Stimulated activated CD4-positive, alpha-beta T cell treated with anti-CD3 and anti-CD28 coated beads, Interleukin-15, amount 100 ng/mL, for 48 hours (primary cell): ENCODE results near the gene TARBP2.
"Not testable (repeated sequence)": the region's sequence is repeated elsewhere in the genome, so short reads cannot be mapped to it uniquely, and the experiment has no call there.

Experiments
- DNase-seq, 2 donors: peaks; one replicate each; pipeline ENCODE4 v3.0.0-alpha.2; 2020; ENCODE audit warnings: low read depth in 2 of 2

The TARBP2 gene

DNA sequence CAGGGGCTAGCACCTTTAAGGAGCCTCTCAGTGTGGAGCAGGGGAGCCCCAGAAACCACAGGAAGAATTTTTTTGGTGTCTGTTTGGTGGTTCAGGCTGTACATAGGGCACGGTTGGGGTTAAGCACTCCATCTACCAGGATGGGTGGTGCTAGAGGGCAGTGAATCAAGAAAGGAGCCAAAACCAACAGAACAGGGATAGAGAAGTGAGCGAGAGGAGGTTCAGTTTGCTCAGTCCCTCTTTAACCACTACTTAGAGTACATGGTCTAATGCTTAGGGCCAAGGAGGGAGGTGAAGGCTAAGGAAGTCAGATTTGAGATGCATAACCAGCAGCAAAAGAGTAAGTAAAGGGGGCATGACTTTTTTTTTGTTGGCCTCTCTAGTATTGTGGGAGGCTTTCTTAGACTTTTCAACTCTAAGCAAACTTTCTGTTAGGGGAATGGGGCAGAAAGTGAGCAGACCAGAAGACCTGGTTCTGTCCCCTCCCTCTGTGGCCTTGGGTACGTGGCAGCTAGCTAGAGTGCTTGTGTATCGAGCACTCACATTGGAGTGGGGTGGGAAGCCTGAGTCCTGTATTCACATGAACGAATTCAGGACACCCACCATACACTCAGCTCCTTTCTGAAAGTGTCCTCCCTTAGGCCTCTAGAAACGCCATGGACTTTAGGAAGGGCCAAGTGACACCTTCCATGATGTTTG lies 12.8 kb downstream of the TARBP2 start:
- DNase-seq: no peak

GRCh38 chr12:53514628-53515290 lies 13.7 kb downstream of the TARBP2 start:
- no peak for DNase-seq

GRCh38 chr12:53515291-53515680 lies 14.2 kb downstream of the TARBP2 start:
- DNase-seq: no peak

- DNase-seq: no peak
Observed at GRCh38 chr12:53516758-53517455, 15.8 kb downstream of the TARBP2 start.

GRCh38 chr12:53518381-53518780 lies 17.3 kb downstream of the TARBP2 start:
- no peak for DNase-seq

- no peak for DNase-seq
Observed at GRCh38 chr12:53523131-53523530, 22.0 kb downstream of the TARBP2 start.

DNA sequence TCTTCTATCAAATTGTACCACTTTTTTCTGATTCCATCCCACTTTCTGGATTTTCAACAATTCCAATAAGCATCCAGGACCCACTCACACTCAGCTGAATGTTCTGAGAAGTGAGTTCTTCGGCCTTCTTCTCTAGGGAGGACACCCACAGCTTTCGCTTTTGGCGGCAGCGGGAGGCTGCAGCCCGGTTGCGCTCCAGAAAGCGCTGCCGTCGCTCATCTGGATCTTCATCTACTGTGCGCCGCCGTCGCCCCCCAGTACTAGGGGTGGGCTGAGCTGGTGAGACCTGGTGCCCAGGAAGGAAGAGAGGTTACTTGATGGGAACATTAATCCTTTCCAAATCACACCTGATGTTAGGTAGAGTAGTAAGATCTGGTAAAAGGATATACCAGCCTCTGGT lies 23.4 kb downstream of the TARBP2 start:
- no peak for DNase-seq

- no peak for DNase-seq
Observed at GRCh38 chr12:53530061-53530460, 29.0 kb downstream of the TARBP2 start.

DNA sequence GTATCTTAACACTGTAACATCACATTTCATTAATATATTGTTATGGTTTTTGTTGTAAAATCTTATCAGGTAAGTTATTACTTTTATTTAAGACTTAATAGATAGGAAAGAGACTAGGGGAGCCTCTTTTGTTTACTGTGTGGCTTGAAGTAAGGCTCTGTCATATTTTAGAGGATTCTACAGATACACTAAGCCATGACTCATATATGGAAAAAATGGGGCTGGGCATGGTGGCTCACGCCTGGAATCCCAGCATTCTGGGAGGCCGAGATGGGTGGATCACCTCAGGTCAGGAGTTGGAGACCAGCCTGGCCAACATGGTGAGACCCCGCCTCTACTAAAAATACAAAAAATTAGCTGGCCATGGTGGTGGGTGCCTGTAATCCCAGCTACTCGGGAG lies 29.8 kb downstream of the TARBP2 start:
- DNase-seq: no peak

GRCh38 chr12:53532021-53532420 lies 30.9 kb downstream of the TARBP2 start:
- DNase-seq: no peak

GRCh38 chr12:53532524-53533445 lies 31.7 kb downstream of the TARBP2 start:
- DNase-seq: no peak

DNA sequence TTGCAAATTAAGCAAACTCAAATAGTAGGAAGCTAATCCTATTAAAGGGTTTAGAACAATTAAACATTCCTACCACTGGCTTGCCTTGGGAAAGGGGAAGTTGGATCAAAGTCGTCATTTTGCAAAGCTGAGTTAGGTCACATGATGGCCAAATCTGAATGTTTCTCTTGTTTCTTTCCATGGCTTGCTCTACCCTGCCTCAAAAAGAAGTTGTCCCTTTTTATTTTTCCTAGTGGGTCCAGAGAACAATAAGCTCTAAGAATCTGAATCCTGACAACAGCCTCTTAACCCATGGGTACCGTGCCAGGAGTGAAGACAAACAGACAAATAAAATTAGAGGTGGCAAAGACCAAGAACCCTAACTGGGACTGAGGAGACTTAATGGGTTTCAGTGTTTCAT lies 32.4 kb downstream of the TARBP2 start:
- DNase-seq: no peak

- DNase-seq: no peak
Observed at GRCh38 chr12:53536962-53537361, 35.9 kb downstream of the TARBP2 start.

DNA sequence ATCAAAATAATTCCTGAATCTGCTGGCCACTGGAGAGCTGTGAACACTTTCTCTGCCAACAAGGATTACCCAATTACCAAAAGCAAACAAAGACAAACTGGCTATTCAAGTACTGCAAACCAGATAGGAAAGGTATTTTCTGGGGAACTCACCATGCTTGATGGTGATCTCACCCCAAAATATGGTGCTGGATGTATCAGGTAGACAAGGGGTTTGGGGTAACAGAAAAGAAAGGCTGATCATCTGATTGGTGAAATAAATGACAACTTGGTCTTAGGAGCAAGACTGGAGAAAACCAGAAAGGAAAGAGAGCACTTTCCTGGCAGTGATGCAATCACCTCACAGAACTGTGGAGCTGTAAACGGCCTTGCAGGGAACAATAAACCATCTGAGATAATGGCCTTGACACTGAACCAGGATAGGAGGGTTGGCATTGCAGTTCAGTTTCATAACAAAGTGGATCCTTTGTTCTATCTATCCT lies 37.2 kb downstream of the TARBP2 start:
- DNase-seq: no peak

DNA sequence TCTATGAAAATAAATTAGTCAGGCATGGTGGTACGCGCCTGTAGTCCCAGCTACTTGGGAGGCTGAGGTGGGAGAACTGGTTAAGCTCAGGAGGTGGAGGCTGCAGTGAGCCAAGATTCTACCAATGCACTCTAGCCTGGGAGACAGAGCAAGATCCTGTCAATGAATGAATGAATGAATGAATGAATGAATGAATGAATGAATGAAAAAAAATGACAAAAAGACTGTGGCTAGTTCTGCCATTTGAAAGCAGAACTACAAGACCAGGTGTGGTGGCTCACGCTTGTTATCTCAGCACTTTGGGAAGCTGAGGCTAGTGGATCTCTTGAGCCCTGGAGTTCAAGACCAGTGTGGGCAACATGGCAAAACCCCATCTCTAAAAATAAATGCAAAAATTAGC lies 38.4 kb downstream of the TARBP2 start:
- no peak for DNase-seq

DNA sequence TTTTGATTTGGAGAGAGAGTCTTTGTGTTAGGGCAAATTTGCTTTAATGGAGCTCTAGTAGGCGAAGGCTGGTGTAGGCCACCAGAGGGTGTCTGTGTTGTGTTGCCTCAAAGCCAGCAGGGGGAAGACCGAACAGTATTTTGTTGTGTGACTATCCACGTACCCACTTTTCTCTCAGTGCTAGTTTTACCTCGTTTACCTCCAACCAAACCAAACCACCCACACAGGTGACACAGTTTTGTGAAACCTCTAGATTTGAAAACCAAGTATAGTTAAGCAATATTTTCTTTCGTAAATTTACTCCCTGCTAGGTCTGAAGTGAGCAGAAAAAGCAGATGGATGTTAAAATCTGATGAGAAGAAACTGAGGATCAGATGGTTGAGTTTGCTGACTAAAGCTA lies 42.5 kb downstream of the TARBP2 start:
- peak; percentile 29 to 34 for DNase-seq

DNA sequence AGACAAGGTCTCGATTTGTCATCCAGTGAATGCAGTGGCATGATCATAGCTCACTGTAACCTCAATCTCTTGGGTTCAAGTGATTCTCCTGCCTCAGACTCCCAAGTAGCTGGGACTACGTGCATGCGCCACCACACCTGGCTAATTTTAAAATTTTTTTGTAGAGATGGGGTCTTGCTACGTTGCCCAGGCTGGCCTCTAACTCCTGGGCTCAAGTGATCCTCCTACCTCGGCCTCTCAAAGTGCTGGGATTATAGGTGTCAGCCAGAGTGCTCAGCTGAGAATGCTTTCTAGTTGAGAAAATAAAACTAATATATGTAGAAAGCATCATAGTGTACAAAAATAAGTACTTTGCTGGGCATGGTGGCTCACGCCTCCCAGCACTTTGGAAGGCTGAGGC lies 47.3 kb downstream of the TARBP2 start:
- DNase-seq: not testable (repeated sequence)

GRCh38 chr12:53550131-53550530 lies 49.0 kb downstream of the TARBP2 start:
- not testable (repeated sequence) for DNase-seq

DNA sequence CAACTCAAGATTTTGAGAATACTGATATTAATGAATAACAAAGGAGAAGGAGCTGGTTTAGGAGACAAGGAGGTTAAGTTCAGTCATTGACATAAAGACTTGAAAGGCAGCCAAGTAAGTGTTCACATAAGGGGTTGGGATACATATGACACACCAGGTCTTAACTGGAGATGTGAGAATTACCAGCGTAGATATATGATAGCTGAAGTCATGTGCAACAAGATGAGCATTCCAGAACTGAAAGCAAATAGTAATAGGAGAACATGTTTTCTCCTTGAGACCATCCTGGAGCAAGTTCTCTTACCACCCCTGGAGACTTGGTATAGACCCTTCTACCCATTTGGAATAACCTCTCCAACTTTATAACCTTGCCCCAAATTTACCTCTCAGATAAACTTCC lies 49.5 kb downstream of the TARBP2 start:
- no peak for DNase-seq

DNA sequence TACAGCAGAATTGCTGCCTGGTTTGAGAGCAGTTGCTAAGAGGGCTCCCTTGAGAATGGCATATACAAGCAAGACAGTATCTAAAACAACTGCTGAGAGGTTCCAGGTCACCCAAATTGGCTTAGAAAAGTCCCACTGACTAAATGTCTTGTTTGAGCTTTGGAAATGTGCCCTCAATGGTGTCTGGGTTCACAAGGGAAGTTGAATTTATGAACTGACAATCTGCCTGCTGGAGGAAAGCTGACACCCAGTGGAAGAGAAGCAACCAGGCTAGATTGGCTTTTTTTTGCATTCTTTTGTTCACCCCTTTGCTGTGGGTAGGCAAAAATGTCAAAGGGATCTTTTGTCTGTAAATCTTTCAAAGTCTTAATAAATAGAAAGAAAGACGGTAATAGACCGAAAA lies 50.8 kb downstream of the TARBP2 start:
- DNase-seq: no peak

- DNase-seq: no peak
Observed at GRCh38 chr12:53552361-53553327, 51.6 kb downstream of the TARBP2 start.
